Measurements from ENCODE around the gene ERGIC1.

ERGIC1 gene

DNA sequence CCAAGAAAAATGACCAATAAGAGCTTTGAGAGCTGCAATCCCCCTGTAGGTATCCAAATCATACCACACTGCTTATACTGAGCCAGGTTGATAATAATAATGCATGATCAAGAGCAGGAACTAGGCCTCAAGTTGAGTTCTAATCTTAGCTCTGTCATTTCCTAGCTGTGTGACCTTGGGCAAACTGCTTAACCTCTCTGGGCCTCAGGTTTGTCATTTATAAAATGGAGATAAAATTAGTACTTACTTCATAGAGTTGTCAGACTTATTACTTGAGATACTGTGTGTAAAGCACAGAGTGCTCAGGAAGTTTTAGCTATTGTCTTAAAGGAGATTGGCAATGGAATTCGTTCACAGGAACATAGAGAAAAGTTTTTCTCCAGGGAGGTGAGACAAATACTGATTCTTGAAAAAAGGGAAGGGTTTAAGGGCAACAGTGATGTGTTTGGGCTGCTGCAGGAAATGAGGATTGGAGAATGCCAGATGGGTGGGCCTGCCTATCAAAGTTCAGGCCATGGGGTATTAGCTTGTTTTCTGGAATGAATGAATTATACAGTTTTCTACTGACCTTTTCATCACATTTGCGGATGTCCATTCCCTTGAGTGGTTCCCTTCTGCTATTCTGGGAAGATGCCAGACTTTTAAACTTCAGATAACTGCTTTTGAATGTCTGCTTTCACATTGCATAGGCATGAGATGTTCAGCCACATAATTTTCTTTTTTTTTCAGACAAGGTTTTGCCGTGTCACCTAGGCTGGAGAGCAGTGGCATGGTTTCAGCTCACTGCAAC is 139.3 kb downstream of the ERGIC1 start:
- Histone ChIP-seq H3K9ac (no peak overlapping the region), H3K9me3 (ENCODE audit: control insufficient read depth, low read length) (no peaks in the 10 kb centered on the region), H3K4me3 (ENCODE audit: low read depth, low read length) (no peak overlapping the region), H2AFZ (no peak overlapping the region), H3K4me1 (no peaks in the 10 kb centered on the region), H3K27ac (no peak overlapping the region), H3K4me2 (ENCODE audit: low read length) (no peak overlapping the region), H3K79me2 (no peaks in the 10 kb centered on the region), H3K27me3 (ENCODE audit: control insufficient read depth, insufficient read depth, low read length) (no peaks in the 10 kb centered on the region), H3K36me3 (ENCODE audit: control insufficient read depth, insufficient read depth, low read length) (no peaks in the 10 kb centered on the region)
- TF ChIP-seq, protein P1, sequence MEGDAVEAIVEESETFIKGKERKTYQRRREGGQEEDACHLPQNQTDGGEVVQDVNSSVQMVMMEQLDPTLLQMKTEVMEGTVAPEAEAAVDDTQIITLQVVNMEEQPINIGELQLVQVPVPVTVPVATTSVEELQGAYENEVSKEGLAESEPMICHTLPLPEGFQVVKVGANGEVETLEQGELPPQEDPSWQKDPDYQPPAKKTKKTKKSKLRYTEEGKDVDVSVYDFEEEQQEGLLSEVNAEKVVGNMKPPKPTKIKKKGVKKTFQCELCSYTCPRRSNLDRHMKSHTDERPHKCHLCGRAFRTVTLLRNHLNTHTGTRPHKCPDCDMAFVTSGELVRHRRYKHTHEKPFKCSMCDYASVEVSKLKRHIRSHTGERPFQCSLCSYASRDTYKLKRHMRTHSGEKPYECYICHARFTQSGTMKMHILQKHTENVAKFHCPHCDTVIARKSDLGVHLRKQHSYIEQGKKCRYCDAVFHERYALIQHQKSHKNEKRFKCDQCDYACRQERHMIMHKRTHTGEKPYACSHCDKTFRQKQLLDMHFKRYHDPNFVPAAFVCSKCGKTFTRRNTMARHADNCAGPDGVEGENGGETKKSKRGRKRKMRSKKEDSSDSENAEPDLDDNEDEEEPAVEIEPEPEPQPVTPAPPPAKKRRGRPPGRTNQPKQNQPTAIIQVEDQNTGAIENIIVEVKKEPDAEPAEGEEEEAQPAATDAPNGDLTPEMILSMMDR (IDR thresholded peaks at IDR 0.05), result no peak

DNA sequence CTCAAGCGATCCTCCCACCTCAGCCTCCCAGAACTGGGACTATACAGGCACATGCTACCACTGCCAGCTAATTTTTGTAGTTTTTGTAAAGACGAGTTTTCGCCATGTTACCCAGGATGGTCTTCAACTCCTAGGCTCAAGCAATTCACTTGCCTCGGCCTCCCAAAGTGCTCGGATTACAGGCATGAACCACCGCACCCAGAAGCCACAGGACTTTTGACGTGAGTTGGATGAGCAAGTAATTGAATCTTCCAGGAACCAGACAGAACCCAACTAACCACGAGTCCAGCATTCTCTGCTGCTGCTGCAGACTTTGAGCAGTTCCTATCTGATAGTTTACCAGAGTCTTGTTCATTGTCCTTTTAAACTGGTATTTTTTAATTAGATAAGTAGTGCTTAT is 139.9 kb downstream of the ERGIC1 start:
- H3K36me3 ChIP-seq (ENCODE audit: control insufficient read depth, insufficient read depth, low read length), result no peaks in the 10 kb centered on the region
- H3K27me3 ChIP-seq (ENCODE audit: control insufficient read depth, insufficient read depth, low read length), result no peaks in the 10 kb centered on the region
- H2AFZ ChIP-seq, result no peak overlapping the region
- TF ChIP-seq, protein P1 (IDR thresholded peaks at IDR 0.05), result no peak
- H3K4me3 ChIP-seq (ENCODE audit: low read depth, low read length), result no peak overlapping the region
- H3K9me3 ChIP-seq (ENCODE audit: control insufficient read depth, low read length), result no peaks in the 10 kb centered on the region
- H3K4me2 ChIP-seq (ENCODE audit: low read length), result no peak overlapping the region
- H3K4me1 ChIP-seq, result no peaks in the 10 kb centered on the region
- no peak overlapping the region for H3K27ac ChIP-seq
- H3K9ac ChIP-seq, result no peak overlapping the region
- H3K79me2 ChIP-seq, result no peaks in the 10 kb centered on the region

DNA sequence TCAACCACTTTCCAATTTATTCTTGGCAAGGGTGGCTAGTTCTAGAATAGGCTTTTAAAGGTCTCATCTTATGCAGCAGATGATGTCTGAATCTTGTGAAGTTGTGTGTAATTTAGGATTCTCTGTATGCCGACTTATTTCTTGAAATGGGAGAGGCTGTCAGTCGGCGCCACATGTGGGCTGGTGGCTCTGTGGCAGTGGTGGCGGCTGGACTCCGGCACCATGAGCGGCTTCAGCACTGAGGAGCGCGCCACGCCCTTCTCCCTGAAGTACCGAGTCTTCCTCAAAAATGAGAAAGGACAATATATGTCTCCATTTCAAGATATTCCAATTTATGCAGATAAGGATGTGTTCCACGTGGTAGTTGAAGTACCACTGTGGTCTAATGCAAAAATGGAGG is 141.2 kb downstream of the ERGIC1 start:
- Histone ChIP-seq H3K9ac (no peak overlapping the region), H3K4me1 (no peaks in the 10 kb centered on the region), H3K79me2 (no peaks in the 10 kb centered on the region), H3K4me3 (ENCODE audit: low read depth, low read length) (no peak overlapping the region), H3K27ac (no peak overlapping the region), H3K27me3 (ENCODE audit: control insufficient read depth, insufficient read depth, low read length) (no peaks in the 10 kb centered on the region), H2AFZ (no peak overlapping the region), H3K36me3 (ENCODE audit: control insufficient read depth, insufficient read depth, low read length) (no peaks in the 10 kb centered on the region), H3K4me2 (ENCODE audit: low read length) (no peak overlapping the region), H3K9me3 (ENCODE audit: control insufficient read depth, low read length) (no peaks in the 10 kb centered on the region)
- TF ChIP-seq, protein P1 (IDR thresholded peaks at IDR 0.05), result no peak

DNA sequence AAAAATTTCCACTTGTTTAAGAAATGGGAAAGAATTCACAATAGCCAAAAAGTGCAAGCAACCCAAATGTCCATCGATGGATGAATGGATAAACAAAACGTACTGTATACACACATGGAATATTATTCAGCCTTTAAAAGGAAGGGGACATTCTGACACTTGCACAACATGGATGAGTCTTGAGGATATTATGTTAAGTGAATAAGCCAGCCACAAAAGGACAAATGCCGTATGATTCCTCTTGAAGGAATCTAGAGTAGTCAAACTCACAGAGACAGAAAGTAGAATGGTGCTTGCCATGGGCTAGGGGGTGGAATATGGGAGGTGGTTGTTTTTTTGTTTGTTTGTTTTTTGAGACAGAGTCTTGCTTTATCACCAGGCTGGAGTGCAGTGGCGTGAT is 145.7 kb downstream of the ERGIC1 start:
- H3K27ac ChIP-seq, result no peak overlapping the region
- no peaks in the 10 kb centered on the region for H3K27me3 ChIP-seq (ENCODE audit: control insufficient read depth, insufficient read depth, low read length)
- no peak overlapping the region for H2AFZ ChIP-seq
- H3K4me1 ChIP-seq, result no peaks in the 10 kb centered on the region
- no peak overlapping the region for H3K9ac ChIP-seq
- H3K4me2 ChIP-seq (ENCODE audit: low read length), result no peak overlapping the region
- no peaks in the 10 kb centered on the region for H3K36me3 ChIP-seq (ENCODE audit: control insufficient read depth, insufficient read depth, low read length)
- H3K9me3 ChIP-seq (ENCODE audit: control insufficient read depth, low read length), result no peaks in the 10 kb centered on the region
- no peak overlapping the region for H3K4me3 ChIP-seq (ENCODE audit: low read depth, low read length)
- H3K79me2 ChIP-seq, result peaks cover 14% of the 10 kb centered on the region
- TF ChIP-seq, protein P1 (IDR thresholded peaks at IDR 0.05), result no peak

DNA sequence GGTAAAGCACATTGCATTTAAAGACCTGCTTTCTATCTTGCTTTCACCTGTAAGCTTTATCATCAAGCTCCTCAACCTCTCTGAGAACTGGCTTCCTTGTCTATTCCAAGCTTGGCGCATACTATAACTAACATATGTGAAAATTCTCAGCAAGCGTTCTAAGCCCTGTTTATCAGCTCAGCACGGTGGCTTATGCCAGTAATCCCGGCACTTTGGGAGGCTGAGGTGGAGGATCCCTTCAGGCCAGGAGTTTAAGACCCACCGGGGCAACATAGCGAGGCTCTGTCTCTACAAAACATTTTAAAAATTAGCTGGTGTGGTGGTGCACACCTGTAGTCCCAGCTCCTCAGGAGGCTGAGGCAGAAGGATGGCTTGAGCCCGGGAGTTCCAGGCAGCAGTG is 147.9 kb downstream of the ERGIC1 start:
- Histone ChIP-seq H3K9ac (no peak overlapping the region), H3K79me2 (peaks cover 23% of the 10 kb centered on the region), H3K4me2 (ENCODE audit: low read length) (no peak overlapping the region), H3K27me3 (ENCODE audit: control insufficient read depth, insufficient read depth, low read length) (no peaks in the 10 kb centered on the region), H3K4me1 (no peaks in the 10 kb centered on the region), H3K9me3 (ENCODE audit: control insufficient read depth, low read length) (no peaks in the 10 kb centered on the region), H3K36me3 (ENCODE audit: control insufficient read depth, insufficient read depth, low read length) (no peaks in the 10 kb centered on the region), H3K4me3 (ENCODE audit: low read depth, low read length) (no peak overlapping the region), H3K27ac (no peak overlapping the region), H2AFZ (no peak overlapping the region)
- TF ChIP-seq, protein P1 (IDR thresholded peaks at IDR 0.05), result no peak

All from parathyroid adenoma (tissue), 2 donors.